Fibroblast of skin of abdomen (primary cell): ENCODE measurements around the gene NBAS.

Source experiments
- DNase-seq: peaks from one replicate; pipeline ENCODE4 v3.0.0-alpha.2; 2013

The NBAS gene

DNA sequence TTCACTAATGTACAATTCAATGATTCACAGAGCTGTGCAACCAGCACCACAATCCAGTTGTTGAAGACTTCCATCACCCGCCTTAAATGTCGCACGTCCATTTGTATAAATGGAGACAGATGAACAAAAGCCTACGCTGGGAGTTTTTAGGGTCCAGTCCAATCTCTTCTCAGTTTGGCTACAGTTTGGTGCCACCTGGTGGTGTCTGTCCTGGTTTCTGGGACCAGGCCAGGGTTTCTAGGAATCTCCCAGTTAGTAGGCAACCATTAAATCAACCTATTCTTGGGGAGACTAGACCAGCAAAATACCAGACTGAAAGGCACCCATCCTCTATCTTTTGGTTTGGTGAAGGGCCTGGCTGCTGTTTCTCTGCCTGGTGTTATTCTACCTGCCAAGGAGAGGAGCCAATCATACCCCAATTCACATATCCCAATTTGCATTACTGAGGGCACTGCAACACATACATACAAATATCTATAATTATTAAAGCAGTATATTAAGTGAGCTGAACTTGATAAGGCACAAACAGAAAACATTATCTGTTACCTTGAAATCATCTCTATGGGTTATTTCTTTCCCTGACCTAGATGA is 27.3 kb upstream of the NBAS start:
- peak; percentile 61 for DNase-seq

DNA sequence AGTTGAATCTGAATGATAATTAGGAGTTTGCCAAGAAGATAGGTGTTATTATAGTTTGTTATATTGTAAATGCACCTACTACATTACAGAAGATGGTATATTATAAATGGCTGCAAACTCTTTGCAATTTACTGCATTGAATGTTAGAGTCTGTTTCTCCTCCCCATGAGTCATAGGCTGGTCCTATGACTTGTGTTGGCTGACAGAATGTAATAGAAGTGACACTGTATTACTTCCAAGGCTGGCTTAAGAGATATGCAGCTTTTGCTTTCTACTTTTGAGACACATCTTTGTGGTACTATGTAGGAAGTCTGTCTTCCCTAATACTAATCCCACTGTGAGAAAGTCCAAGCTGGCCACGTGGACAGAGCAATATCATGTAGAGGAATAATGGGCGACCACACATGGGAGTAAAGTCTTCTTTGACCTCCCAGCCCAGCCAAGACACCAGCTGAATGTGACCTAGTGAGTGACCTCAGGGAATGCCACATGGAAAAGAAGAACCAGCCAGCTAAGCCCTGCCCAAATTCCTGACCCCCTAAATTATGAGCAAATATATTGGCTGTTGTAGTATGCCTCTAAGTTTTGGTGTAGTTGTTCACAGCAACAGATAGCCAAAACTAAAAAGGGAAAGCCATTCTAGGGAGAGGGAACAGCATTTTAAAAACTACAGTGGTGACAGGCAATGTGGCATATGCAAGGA is 23.8 kb upstream of the NBAS start:
- DNase-seq = no peak

DNA sequence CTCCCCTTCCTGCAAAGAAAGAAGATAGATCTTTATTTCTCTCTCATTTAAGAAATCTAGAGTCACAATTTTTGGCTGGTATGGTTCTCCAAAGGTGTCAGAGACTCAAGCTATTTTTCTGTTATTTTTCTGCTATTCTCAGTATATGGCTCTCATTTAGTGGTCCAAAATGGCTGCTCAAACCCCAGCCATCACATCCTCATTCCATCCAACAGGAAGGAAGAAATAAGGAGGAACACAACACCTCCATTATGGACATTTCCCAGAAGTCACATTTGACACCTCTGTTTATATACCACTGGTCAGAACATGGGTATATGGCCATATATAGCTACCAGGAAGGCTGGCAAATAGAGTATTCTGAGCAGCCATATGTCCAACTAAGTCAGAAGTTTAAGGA is 23.2 kb upstream of the NBAS start:
- DNase-seq = no peak

DNA sequence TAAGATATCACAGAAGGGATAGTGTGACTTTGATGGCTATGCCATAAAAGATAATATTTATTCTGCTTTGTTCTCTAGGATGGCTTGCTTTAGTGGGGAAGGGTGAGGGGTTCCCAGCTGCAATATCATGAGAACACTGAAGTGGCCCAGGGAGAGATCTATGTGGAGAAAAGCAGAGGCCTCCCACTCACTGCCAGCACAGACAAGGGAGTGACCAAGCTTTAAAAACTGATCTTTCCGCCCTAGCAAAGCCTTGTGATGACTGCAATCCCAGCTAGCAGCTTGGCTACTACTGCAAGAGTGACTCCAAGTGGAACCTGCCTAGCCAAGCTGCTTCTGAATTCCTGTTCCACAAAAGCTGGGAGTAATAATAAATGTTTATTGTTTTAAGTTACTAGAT is 22.7 kb upstream of the NBAS start:
- DNase-seq = no peak

DNA sequence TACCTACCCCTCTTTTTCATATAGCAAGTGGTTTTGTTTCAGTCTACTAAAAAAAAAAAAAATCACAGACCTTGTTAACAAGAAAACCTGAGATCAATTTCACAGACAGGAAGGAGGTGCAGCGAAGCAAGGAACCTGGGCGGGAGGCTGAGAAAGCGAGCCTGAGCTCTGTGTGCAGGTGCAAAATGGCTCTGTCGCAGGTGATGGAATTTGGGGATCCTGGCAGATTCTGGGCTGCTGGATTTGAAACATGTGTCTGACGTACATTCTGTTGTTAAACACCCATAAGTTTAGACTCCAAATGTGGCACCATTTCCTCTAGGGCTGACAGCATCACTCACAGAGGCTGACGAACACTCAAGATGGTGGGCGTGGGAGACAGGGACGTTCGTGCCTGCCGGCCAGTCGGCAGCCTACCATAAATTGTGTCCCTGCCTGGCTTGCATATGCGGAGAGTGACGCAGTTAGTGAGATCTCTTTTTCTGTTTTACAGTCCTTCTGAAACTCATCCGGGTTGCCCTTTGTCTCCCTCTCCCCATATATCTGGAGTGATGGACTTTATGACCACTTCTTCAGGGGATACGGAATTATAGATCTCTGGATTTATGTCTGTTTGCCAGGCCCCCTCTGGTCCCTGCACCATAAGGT is 21.7 kb upstream of the NBAS start:
- no peak for DNase-seq

DNA sequence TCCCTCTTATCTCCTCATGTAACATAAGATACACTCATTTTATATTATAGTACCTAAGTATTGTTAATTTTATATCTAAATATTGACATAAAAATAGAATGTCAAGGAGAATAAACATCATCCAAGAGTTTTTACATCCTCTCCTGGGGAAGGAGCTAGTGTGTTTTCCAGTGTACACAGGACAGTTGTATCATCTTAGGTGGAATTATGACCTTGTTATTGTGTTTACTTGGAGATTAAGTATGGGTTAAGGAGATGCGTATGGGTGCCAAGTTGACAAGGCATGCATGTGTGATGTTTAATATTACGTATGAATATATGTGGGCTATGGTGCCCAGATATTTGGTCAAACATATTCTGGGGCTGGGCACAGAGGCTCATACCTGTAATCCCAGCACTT is 19.3 kb upstream of the NBAS start:
- DNase-seq = no peak

DNA sequence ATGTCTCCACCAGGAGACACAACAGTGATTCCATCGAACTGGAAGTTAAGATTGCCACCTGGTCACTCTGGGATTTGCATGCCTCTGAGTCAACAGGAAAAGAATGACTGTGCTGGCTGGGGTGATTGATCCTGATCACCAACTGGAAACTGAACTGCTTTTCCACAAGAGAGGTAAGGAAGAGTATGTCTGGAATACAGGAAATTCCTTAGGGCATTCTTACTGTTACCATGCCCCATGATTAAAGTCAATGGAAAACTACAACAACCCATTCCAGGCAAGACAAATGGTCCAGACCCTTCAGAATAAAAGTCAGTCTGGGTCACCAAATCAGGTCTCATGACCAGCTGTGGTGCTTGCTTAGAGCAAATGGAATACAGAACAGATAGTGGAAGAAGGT is 18.5 kb upstream of the NBAS start:
- peak; percentile 49 for DNase-seq

DNA sequence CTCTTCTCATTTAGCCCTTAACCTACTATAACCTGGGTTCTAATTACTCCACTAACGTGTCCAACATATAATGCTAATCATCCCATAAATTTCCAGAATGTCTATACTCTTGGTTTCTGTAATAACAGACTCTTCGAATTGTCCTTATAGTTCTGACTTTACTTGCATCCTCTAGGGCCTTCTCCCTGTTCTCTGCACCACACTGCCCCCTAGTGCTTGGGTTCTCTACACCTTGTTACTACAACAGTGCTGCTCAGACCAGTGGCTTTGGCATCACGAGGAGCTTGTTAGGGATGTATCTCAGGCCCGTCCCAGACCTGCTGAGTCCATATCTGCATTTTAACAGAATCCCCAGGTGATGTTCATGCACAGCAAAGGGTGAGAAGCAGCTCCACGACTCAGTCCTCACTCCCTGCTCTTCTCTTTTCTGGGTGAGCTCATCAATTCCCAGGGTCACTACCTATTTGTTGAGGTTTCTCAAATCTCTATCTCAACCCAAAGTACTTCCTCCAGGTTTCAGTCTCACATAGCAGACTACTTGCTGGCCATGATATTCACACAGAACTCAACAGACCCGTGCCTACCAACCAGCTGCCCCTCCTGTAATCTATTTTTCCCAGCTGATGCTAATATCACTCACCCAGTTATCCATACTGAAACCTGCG is 16.1 kb upstream of the NBAS start:
- DNase-seq = peak; percentile 77

DNA sequence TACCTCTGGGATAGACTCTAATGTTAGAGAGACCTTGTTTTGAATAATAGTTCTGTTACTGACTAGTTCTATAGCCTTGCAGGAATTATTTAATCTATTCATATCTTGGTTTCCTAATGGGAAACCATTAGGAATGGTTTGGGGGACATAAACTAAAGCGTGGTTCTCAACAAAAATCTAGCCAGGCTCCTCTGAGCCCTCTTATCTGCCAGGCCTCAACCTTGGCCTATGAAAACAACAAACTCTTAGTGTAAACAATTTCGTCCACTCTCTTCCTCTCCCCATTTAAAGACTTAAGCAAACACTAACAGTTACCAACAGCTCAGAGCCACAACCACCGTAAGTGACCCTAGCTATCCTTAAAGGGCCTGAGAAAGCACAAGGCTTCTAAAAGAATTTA is 10.6 kb upstream of the NBAS start:
- no peak for DNase-seq

DNA sequence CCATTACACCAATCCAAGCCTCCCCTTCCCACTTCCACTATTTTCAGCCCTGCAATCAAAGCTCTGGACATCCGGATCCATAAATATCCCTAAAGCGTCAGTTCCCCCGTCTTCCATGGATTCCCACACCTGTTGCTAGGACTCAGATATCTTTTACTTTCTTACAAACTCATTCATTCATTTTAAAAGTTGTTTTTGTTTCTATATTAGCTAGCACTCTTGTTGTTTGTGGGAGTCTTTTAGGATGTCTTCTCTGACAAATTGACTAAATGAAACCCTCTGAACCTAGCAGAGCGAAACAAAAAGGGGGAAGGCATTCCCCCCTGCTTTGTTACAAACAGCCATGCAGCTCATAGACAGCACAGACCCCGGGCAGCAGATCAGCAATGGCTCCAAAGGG is 9.0 kb upstream of the NBAS start:
- no peak for DNase-seq

DNA sequence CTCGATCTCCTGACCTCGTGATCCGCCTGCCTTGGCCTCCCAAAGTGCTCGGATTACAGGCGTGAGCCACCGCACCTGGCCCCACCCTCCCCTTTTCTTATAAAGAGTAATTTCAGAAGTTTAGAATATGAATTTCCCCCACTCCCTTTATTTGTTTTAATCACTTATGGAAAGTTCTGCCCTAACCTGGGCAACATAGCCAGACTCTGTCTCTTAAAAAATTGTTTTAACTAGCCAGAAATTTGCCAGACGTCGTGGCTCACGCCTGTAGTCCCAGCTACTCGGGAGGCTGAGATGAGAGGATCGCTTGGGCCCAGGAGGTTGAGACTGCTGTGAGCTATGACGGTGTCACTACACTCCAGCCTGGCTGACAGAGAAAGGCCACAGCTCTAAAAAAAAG is 7.7 kb upstream of the NBAS start:
- DNase-seq = no peak

DNA sequence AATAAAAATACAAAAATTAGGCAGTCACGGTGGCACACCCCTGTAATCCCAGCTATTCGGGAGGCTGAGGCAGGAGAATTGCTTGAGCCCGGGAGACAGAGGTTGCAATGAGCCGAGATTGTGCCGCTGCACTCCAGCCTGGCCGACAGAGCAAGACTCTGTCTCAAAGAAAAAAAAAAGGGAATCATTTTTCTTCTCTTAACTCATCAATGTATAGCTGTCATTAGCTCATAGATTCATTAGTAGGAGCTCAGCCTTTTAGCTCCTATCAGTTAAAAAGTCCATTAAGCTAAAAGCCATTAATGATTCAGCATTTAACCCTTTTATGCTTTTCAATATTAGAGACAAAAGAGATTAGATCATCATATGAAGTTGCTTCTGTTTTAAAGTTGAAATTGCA is 5.8 kb upstream of the NBAS start:
- no peak for DNase-seq

DNA sequence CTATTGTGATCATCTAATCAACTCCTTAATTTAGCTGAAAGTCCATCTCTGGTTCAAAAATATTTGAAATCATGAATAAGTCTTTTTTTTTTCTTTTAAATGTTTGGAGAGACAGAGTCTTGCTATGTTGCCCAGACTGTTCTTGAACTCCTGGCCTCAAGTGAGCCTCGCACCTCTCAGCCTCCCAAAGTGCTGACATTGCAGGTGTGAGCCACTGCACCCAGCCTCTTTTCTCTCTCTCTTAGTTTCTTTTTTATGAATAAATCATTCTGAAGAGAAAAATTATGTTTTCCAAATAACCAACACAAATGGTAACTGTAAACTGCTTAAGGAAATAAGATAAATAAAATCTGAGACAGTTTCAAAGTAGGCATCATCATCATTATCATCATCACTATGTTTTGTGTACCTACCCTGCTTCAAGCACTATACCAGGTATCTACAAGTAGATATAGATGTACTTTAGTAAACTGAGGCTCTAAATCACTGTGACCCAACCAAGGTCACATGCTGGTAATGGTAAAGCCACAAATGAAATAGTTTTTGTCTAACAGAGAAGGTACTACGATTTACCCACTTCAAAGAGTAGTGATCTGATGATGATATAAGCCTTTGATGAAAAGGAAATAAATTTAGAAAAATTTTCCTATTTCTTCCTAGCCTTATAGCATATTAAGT is 5.0 kb upstream of the NBAS start:
- no peak for DNase-seq

DNA sequence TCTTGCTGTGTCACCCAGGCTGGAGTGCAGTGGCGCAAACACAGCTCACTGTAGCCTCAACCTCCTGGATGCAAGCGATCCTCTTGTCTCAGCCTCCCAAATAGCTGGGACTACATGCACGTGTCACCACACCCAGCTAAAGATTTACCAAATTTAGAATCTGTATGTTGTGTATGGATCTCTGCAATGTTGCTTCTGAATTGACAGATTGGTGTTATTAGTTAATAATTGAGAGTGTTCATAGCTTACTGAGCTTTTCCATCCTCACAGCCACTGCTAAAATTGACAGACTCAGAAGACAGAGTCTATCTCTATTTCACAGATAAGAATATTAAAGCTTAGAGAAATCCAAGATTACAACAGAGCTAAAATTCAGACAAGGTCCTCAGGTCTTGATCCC is 4.3 kb upstream of the NBAS start:
- DNase-seq = no peak

DNA sequence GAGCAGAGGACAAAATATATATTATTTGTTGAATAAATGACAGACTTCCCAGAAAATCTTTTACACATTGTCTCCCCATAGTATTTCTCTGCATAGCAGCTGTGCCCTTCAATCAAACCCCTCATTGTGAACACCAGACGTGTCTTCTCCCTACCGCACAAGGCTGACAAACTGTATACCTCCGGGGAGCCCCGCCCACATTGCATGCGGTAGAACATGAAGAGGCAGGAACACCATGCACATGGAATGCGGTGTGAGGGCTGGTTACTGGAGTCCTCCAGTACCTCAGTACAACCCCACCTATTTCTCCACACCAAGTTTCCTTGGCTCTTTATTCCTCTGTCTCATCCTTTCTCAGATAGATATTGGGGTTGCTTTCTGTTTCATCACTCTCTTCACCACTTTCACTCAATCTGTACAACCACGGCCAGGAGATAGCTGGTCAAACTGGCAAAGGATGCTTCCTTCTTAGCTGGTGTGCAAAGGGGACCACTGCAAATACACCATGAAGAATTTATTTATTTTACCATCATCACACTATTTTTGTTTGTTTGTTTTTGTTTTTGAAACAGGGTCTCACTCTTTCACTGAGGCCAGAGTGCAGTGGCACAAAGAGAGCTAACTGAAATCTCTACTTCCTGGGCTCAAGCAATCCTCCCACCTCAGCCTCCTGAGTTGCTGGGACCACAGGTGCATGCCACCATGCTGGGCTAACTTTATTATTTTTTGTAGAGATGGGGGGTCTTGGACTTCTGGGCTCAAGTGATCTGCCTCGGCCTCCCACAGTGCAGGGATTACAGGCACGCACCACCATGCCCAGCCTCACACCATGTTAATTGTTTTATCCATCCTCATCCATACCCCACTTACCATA is 2.3 kb upstream of the NBAS start:
- no peak for DNase-seq

DNA sequence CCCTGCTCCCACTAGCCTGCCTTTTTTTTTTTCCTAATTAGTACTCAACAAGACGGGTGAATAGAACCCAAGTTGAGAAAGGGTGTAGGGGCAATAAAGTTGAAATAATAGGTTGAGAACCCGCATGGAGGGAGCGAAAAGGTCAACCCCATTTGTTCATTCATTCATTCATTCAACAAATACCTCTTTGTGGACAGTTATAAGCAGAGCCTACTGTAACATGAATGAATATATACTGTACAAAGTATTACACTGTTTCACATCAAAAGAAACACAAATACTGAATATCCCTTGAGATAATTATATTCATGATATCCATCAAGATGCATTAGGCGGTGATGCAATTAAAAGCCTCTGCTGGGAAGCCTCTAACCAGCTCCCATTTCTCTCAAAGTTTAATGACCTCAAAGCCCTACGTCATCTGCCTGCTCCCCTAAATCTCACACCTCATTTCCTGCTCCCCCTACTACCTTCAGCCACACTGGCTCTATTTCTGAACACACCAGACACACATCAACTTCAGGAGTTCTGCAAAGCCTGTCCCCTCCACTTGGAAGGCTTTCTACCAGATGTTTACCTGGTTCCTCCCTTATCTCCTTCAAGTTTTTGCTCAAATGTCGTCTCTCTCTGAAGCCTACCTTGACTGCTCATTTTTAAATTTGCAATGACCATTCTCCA is 1.4 kb upstream of the NBAS start:
- DNase-seq = no peak

DNA sequence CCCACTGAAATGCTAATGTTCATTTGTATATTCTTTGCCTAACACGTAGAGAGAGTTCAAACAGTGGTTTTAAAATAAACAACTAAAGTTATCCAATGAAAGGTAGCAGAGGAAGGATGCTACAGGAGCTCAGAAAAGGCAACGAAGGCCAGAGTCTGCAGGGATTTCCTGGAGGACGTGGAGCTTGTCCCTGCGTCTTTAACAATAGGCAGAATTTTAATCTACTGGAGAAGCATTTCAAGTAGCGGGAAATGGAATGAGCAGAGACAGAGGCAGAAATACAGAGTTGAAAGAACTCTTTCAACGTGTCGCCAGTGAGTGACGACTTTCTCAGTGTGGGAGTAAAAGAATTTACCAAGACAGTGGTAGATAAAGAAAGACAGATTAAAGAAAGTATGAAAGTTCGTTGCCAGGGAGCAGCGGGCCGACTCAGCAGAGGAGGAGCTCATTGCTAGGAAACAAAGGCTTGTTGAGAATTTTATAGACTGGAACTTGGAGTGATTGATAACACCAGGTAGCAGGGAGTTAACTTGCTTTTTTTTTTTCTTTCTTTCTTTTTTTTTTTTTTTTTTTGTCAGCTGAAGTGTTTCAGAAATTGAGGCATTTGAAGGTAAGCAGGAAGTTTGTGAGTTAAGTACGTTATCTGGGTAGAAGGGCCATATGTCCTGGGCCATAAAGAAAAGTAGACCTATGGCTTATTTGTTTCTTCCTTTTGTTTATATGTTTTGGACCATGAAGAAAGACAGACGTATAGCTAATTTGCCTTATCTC is 625 bp upstream of the NBAS start:
- DNase-seq = peak; percentile 48

DNA sequence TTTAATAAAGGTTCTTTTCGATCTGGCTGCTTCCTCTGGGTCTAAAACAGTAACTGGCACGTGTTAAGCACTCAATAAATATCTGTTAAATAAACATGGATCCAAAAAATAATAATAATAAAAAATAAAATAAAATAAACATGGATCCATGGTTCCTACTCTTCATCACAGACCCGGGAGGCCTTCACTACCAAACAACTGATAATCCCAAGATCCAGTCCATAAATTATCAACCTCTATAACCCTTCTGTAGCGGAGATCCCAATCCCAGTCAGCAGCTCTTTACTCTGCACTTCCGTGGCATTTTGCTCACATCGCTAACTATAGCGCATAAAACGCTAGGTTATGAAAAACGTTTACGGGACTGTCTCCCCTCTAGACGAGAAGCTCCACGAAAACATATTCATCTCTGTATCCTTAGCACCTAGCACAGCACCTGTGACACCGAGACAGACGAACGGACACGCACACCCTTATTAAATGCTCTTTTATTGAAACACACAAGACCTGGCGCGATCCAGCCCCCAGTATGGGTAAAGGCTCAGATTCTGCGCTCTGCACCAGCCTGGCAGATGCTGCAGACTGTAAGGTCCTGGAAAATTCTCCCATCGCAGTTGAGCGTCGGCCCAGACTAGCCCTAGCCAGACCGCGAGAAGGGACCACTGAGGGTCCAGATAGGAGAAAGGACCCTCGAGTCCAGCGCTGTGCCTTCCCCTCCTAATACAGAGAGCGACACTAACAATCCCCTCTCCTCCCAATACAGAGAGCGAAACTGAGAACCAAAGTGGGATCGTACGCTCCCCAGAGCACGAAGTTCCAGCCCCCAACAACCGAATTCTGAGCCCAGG is 770 bp downstream of the NBAS start:
- peak; percentile 12 for DNase-seq

DNA sequence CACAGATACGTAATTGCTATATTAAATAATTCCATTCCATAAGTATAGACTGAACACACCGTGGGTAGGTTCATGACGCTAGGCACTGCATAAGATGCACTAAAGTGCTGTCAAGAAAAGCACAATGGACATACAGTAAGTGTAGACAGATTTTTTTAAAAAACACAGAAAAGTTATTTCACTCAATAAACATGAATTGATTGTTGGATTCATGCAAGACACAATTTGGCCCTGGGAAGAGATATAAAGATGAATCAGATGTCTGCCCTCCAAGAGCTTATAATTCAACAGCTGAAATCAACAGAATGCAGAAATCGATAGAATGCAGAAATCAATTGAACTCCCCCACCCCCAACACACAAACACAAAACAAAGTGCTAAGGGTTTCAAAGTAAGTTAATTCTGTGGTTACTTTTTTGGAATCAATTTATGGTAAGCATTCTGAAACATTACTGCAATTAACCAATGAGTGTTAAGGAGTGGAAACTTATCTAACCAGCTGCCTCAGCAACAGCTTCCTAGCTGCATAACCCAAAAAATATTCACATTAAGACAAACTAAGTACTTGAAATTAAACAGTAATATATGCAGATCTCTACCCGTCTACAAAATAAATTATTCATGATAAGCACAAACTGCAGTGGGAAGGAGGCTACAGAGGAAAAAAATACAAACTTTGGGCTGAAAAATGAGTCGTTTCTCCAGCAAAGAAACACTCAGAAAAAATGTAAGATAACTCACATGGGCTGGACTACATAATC is 1.6 kb downstream of the NBAS start:
- no peak for DNase-seq
